IMR-90 (cell line): ENCODE measurements around the gene CEP170B. TPM values are rescaled to one million over a fixed set of nuclear protein-coding genes. Genes with fewer than 3 reads are reported as not detected.

Source experiments
- ATAC-seq: fragments of 200-7000 bp; cut with Tn5 transposase; 2 replicates; pipeline ENCODE4 v1.9.1; 2020; ENCODE audit warnings: low read depth, mild to moderate bottlenecking, moderate library complexity
- BruUV-seq: library from RNA; stranded (reverse); fragments of 400-500 nt; replicated peaks from 2 replicates; lab custom pipeline; 2021; lab: Mats Ljungman, UMichigan
- CTCF ChIA-PET: fragments of 300-600 bp; formaldehyde crosslinking; extraction: SDS; loops from one replicate; lab custom pipeline; 2021; ENCODE audit warnings: antibody characterized with exemption; lab: Yijun Ruan, JAX
- POLR2A ChIA-PET: fragments of 300-600 bp; sonication (Branson Sonifier 250); formaldehyde crosslinking; loops from one replicate; lab custom pipeline; 2022; ENCODE audit warnings: antibody characterized with exemption; ENCODE audit not compliant: unreplicated experiment; lab: Charles Lee
- DNase-seq: peaks from one replicate; pipeline ENCODE4 v3.0.0; 2013
- H2AFZ ChIP-seq: replicated peaks from 2 replicates; pipeline ENCODE3; 2013; ENCODE audit warnings: low read length, mild to moderate bottlenecking; ENCODE audit not compliant: poor library complexity
- H2AK5ac ChIP-seq: 2 replicates; pipeline ENCODE4 v1.6.1; 2013; ENCODE audit warnings: low read depth, low read length, inconsistent platforms
- H2AK9ac ChIP-seq: replicated peaks from 2 replicates; pipeline ENCODE3; 2013; ENCODE audit warnings: mild to moderate bottlenecking, low read depth, low read length, moderate library complexity; ENCODE audit not compliant: poor library complexity
- H2BK120ac ChIP-seq: 2 replicates; pipeline ENCODE4 v1.6.1; 2013; ENCODE audit warnings: low read depth, low read length, inconsistent platforms
- H2BK15ac ChIP-seq: 3 replicates; pipeline ENCODE4 v1.6.1; 2013; ENCODE audit warnings: low read depth, low read length, inconsistent platforms
- H2BK20ac ChIP-seq: 2 replicates; pipeline ENCODE4 v1.6.1; 2013; ENCODE audit warnings: low read depth, mild to moderate bottlenecking, inconsistent platforms, low read length, moderate library complexity
- H2BK5ac ChIP-seq: 2 replicates; pipeline ENCODE4 v1.6.1; 2013; ENCODE audit warnings: mild to moderate bottlenecking, low read depth, low read length, inconsistent platforms; ENCODE audit not compliant: poor library complexity, severe bottlenecking
- H3K14ac ChIP-seq: replicated peaks from 2 replicates; pipeline ENCODE4 v1.6.1; 2013; ENCODE audit warnings: low read depth, low read length, inconsistent platforms
- H3K18ac ChIP-seq: 2 replicates; pipeline ENCODE4 v1.6.1; 2013; ENCODE audit warnings: low read depth, low read length, control low read depth
- H3K23ac ChIP-seq: 2 replicates; pipeline ENCODE4 v1.6.1; 2013; ENCODE audit warnings: low read depth, low read length, inconsistent platforms
- H3K27ac ChIP-seq: 2 replicates; pipeline ENCODE4 v1.5.1; 2013; ENCODE audit warnings: mild to moderate bottlenecking, control low read depth, low read length; ENCODE audit not compliant: insufficient read depth
- H3K27me3 ChIP-seq: 2 replicates; pipeline ENCODE4 v1.6.1; 2013; ENCODE audit warnings: low read length; ENCODE audit not compliant: control insufficient read depth, insufficient read depth
- H3K36me3 ChIP-seq: 2 replicates; pipeline ENCODE4 v1.6.1; 2013; ENCODE audit warnings: low read length, mixed read lengths; ENCODE audit not compliant: control insufficient read depth, insufficient read depth
- H3K4ac ChIP-seq: 2 replicates; pipeline ENCODE4 v1.6.1; 2013; ENCODE audit warnings: low read depth, low read length, inconsistent platforms
- H3K4me1 ChIP-seq: 2 replicates; pipeline ENCODE4 v1.6.1; 2013; ENCODE audit warnings: low read length, mixed read lengths; ENCODE audit not compliant: control insufficient read depth, insufficient read depth
- H3K4me2 ChIP-seq: 2 replicates; pipeline ENCODE4 v1.6.1; 2013; ENCODE audit warnings: low read depth, mild to moderate bottlenecking, control low read depth, low read length, moderate library complexity
- H3K4me3 ChIP-seq: 2 replicates; pipeline ENCODE4 v1.5.1; 2013; ENCODE audit warnings: low read depth, mild to moderate bottlenecking, control low read depth, low read length, moderate library complexity; ENCODE audit not compliant: insufficient read depth
- H3K56ac ChIP-seq: 2 replicates; pipeline ENCODE4 v1.6.1; 2013; ENCODE audit warnings: low read length, inconsistent platforms; ENCODE audit not compliant: insufficient read depth; ENCODE audit errors: extremely low read depth
- H3K79me1 ChIP-seq, 2 experiments: 2 replicates each; pipeline ENCODE4 v1.6.1; 2013; ENCODE audit warnings: low read length in 2 of 2, inconsistent platforms in 1 of 2, low read depth in 1 of 2
- H3K9ac ChIP-seq: 2 replicates; pipeline ENCODE4 v1.6.1; 2013; ENCODE audit warnings: low read depth, low read length, control low read depth
- H3K9me1 ChIP-seq: 2 replicates; pipeline ENCODE4 v1.6.1; 2013; ENCODE audit warnings: low read length, inconsistent platforms; ENCODE audit not compliant: insufficient read depth
- H3K9me3 ChIP-seq: 2 replicates; pipeline ENCODE4 v1.6.1; 2013; ENCODE audit warnings: low read length; ENCODE audit not compliant: control insufficient read depth, insufficient read depth
- H4K20me1 ChIP-seq: 2 replicates; pipeline ENCODE4 v1.6.1; 2013; ENCODE audit warnings: low read length, inconsistent platforms; ENCODE audit not compliant: insufficient read depth
- H4K5ac ChIP-seq: 2 replicates; pipeline ENCODE4 v1.6.1; 2013; ENCODE audit warnings: mild to moderate bottlenecking, low read depth, low read length, control low read depth
- H4K8ac ChIP-seq, 2 experiments: 2 replicates each; pipeline ENCODE4 v1.6.1; 2013; ENCODE audit warnings: low read depth in 2 of 2, low read length in 2 of 2, control low read depth in 1 of 2, inconsistent platforms in 1 of 2
- H4K91ac ChIP-seq: 2 replicates; pipeline ENCODE4 v1.6.1; 2013; ENCODE audit warnings: low read depth, low read length, inconsistent platforms; ENCODE audit not compliant: insufficient read depth
- BHLHE40 ChIP-seq: fragments of 150-350 bp; IDR thresholded peaks from 2 replicates; pipeline ENCODE4 v1.6.1; 2016; ENCODE audit warnings: mild to moderate bottlenecking, low read depth, low read length
- CHD1 ChIP-seq: IDR thresholded peaks from 2 replicates; pipeline ENCODE4 v1.6.1; 2012; ENCODE audit warnings: low read depth, low read length, improper control_type of control experiment
- CTCF ChIP-seq: conservative IDR thresholded peaks from 2 replicates; pipeline ENCODE4 v1.5.1; 2012; ENCODE audit warnings: mild to moderate bottlenecking, low read depth, low read length, improper control_type of control experiment
- ELK1 ChIP-seq: fragments of 150-350 bp; IDR thresholded peaks from 2 replicates; pipeline ENCODE4 v1.6.1; 2016; ENCODE audit warnings: low read depth, mild to moderate bottlenecking, low read length, moderate library complexity, borderline replicate concordance
- MXI1 ChIP-seq: IDR thresholded peaks from 2 replicates; pipeline ENCODE4 v1.6.1; 2012; ENCODE audit warnings: low read depth, mild to moderate bottlenecking, low read length, moderate library complexity, borderline replicate concordance
- NFE2L2 ChIP-seq: fragments of 150-350 bp; IDR thresholded peaks from 2 replicates; pipeline ENCODE4 v1.6.1; 2016; ENCODE audit warnings: low read depth, mild to moderate bottlenecking, low read length
- RAD21 ChIP-seq: IDR thresholded peaks from 2 replicates; pipeline ENCODE4 v1.6.1; 2012; ENCODE audit warnings: low read length, improper control_type of control experiment
- RFX5 ChIP-seq: IDR thresholded peaks from 2 replicates; pipeline ENCODE4 v1.8.0; 2012; ENCODE audit warnings: low read depth, mild to moderate bottlenecking, low read length, moderate library complexity
- SMC3 ChIP-seq: fragments of 150-350 bp; IDR thresholded peaks from 2 replicates; pipeline ENCODE4 v1.6.1; 2016; ENCODE audit warnings: low read depth, mild to moderate bottlenecking, antibody characterized with exemption, low read length, moderate library complexity
- USF2 ChIP-seq: fragments of 150-350 bp; IDR thresholded peaks from 2 replicates; pipeline ENCODE4 v1.6.1; 2017; ENCODE audit warnings: mild to moderate bottlenecking, antibody characterized with exemption, low read length, low read depth
- WGBS, 2 experiments: methylation state at CpG; one replicate each; pipeline versions ENCODE4 v1.1.5 to v1.1.7; 2013; ENCODE audit warnings: missing lambda C conversion rate in 2 of 2; ENCODE audit not compliant: insufficient read length in 1 of 2; ENCODE audit errors: extremely low coverage in 2 of 2; 5-methylcytosine and 5-hydroxymethylcytosine counted together
- dilution Hi-C: fragments of 300-500 bp; cut with HindIII; formaldehyde crosslinking; loops from one replicate; pipeline ENCODE4 v1.14.3; 2018; ENCODE audit warnings: low sequenced_read_pairs; ENCODE audit not compliant: unreplicated experiment
- in situ Hi-C: fragments of 300-500 bp; cut with MboI; formaldehyde crosslinking; loops from 3 replicates; pipeline ENCODE4 v1.14.3; 2019; ENCODE audit warnings: low sequenced_read_pairs, inconsistent platforms, mixed read lengths
- intact Hi-C: fragments of 100-400 bp; cut with micrococcal nuclease; formaldehyde crosslinking; loops from 2 replicates; pipeline ENCODE4 v1.10.0; 2022
- polyA plus RNA-seq, 3 experiments: library from polyadenylated mRNA; depleted of rRNA; stranded (reverse); fragments of >200 nt; gene quantifications; 2 replicates each; pipeline ENCODE4 v1.2.3, GENCODE V29; 2012; ENCODE audit warnings: low replicate concordance in 1 of 3
- total RNA-seq: library from RNA; depleted of rRNA; stranded (reverse); fragments of >200 nt; gene quantifications from 2 replicates; pipeline ENCODE4 v1.2.3, GENCODE V29; 2012

The CEP170B gene
- total and polyA plus RNA-seq, 2 of the 4 experiments (the other 2 are of a cell fraction), result 3.6 to 13.1 TPM

- H3K9me3 ChIP-seq, result no peaks in the 10 kb centered on the region
- no peak overlapping the region for H2BK20ac ChIP-seq
- no peak overlapping the region for H3K9ac ChIP-seq
- no peak overlapping the region for H2BK5ac ChIP-seq
- H4K5ac ChIP-seq, result no peak overlapping the region
- no peak overlapping the region for H3K23ac ChIP-seq
- no peaks in the 10 kb centered on the region for H3K36me3 ChIP-seq
- no peak overlapping the region for H3K56ac ChIP-seq
- no peak overlapping the region for H2AK9ac ChIP-seq
- no peaks in the 10 kb centered on the region for H4K20me1 ChIP-seq
- intact Hi-C loops, result no loop called here
- POLR2A ChIA-PET, result no interaction called here
- DNase-seq (peak; percentile 11), ATAC-seq (no peak)
- no peak for TF ChIP-seq MXI1
- no peak for TF ChIP-seq NFE2L2
- peak; percentile 34 for TF ChIP-seq RAD21
- TF ChIP-seq CHD1, result no peak
- no peak for TF ChIP-seq BHLHE40
- TF ChIP-seq USF2, result no peak
- 0 out of 2 replicates have a peak, but pooled peaks have one; percentile 8 for TF ChIP-seq SMC3
- TF ChIP-seq ELK1, result no peak
- TF ChIP-seq RFX5, result no peak
- peak; percentile 39 for TF ChIP-seq CTCF
- WGBS, 2 experiments, result 80% methylated on average over 2 of the region's 3 CpGs; no CpG with 5 or more reads in 1 of the 2 experiments
- no peak overlapping the region for H3K14ac ChIP-seq
- CTCF ChIA-PET, result interaction anchor here (0.7 kb wide), 1 partner anchor 263 kb away, joined by 3 read pairs; no protein-coding TSS in a partner anchor
- no peak overlapping the region for H2AK5ac ChIP-seq
- no peak overlapping the region for H3K4me3 ChIP-seq
- dilution Hi-C loops, result no loop called here
- H3K4me2 ChIP-seq, result no peak overlapping the region
- no TSS peak for BruUV-seq
- H3K9me1 ChIP-seq, result no peaks in the 10 kb centered on the region
- H3K79me1 ChIP-seq, result no peaks in the 10 kb centered on the region
- no peak overlapping the region for H3K18ac ChIP-seq
- H4K91ac ChIP-seq, result no peak overlapping the region
- no peak overlapping the region for H3K4ac ChIP-seq
- peaks cover 24% of the 10 kb centered on the region for H3K27me3 ChIP-seq
- H3K27ac ChIP-seq, result no peak overlapping the region
- no peaks in the 10 kb centered on the region for H3K4me1 ChIP-seq
- no peak overlapping the region for H2BK15ac ChIP-seq
- no peak overlapping the region for H2AFZ ChIP-seq
- H4K8ac ChIP-seq, result no peak overlapping the region
- in situ Hi-C loops, result no loop called here
- no peak overlapping the region for H2BK120ac ChIP-seq
Observed at GRCh38 chr14:104940526-104941150, 75.6 kb downstream of the CEP170B start.
